IPS DF 6.9 (cell line): Measurements from ENCODE around the gene PLGRKT.

Experiments
- DNase-seq: peaks from one replicate; pipeline ENCODE4 v3.0.0-alpha.2; 2013; ENCODE audit warnings: low read depth, low spot score
- H3K27ac ChIP-seq: one replicate; pipeline ENCODE4 v1.5.1; 2013; ENCODE audit warnings: low read length, control low read depth
- H3K27me3 ChIP-seq: 2 replicates; pipeline ENCODE4 v1.6.1; 2013; ENCODE audit warnings: mild to moderate bottlenecking, low read length; ENCODE audit not compliant: control insufficient read depth, insufficient read depth
- H3K36me3 ChIP-seq: 2 replicates; pipeline ENCODE4 v1.6.1; 2013; ENCODE audit warnings: low read length; ENCODE audit not compliant: control insufficient read depth, insufficient read depth
- H3K4me1 ChIP-seq: 2 replicates; pipeline ENCODE4 v1.6.1; 2013; ENCODE audit warnings: low read length; ENCODE audit not compliant: control insufficient read depth, insufficient read depth
- H3K4me3 ChIP-seq: 2 replicates; pipeline ENCODE4 v1.5.1; 2013; ENCODE audit warnings: mild to moderate bottlenecking, low read length
- H3K9me3 ChIP-seq: 2 replicates; pipeline ENCODE4 v1.6.1; 2013; ENCODE audit warnings: low read length, inconsistent platforms; ENCODE audit not compliant: control insufficient read depth, insufficient read depth
- WGBS: extraction: QIAGEN DNeasy Blood & Tissue Kit; methylation state at CpG from one replicate; pipeline ENCODE4 v1.1.7; 2013; ENCODE audit warnings: mixed read lengths, missing lambda C conversion rate; ENCODE audit not compliant: insufficient read length, insufficient coverage; 5-methylcytosine and 5-hydroxymethylcytosine counted together

The PLGRKT gene

DNA sequence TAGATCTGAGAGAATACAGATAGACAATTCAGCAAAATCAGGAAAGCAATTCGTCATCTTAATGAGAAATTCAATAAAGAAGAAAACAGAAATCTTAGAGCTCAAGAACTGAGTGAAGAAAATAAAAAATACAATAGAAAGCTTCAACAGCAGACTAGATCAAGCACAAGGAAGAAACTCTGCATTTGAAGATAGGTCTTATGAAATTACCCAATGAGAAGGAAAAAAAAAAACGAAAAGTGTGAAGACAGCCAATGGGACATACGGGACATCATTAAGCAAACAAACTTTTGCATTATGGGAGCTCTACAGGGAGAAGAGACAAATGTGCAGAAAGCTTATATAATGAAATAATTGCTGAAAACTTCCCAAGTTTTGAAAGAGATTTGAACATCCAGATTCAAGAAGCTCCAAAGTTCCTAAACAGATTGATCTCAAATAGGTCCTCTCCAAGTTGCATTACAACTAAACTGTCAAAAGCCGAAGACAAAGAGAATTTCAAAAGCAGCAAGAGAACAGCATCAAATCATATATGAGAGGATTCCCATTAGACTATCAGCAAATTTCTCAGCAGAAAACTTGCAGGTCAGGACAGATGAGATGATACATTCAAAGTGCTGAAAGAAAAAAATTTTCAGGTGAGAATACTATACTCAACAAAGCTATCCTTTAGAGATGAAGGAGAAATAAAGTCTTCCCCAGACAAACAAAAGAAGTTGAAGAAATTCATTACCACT lies 122.4 kb downstream of the PLGRKT start:
- Histone ChIP-seq H3K4me1 (no peaks in the 10 kb centered on the region), H3K36me3 (no peaks in the 10 kb centered on the region), H3K4me3 (no peak overlapping the region), H3K27ac (no peak overlapping the region), H3K9me3 (no peaks in the 10 kb centered on the region), H3K27me3 (no peaks in the 10 kb centered on the region)
- no CpG with 5 or more reads among the region's 4 CpGs for WGBS
- DNase-seq, result no peak

DNA sequence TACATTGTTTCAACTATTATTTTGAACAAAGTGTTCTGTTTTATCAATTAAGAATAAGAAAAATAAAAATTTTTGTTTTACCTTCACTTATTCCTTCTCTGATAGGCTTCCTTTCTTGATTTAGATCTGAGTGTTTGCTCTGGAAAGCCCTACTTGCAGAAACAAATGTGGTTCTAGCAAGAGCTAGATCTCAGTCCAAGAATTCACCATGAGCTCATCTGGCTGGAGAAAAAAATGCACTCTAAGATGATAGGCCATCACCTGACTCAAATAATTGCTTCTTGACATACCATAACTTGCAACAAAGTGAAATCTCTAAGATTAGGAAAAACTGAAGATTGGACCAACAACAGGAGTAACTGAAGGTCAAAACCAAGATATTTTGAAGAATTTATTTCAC lies 126.9 kb downstream of the PLGRKT start:
- H3K36me3 ChIP-seq, result no peaks in the 10 kb centered on the region
- H3K4me1 ChIP-seq, result no peaks in the 10 kb centered on the region
- H3K27me3 ChIP-seq, result no peaks in the 10 kb centered on the region
- H3K4me3 ChIP-seq, result no peak overlapping the region
- H3K9me3 ChIP-seq, result no peaks in the 10 kb centered on the region
- H3K27ac ChIP-seq, result no peak overlapping the region
- DNase-seq, result no peak
